Measurements from ENCODE around the gene CAPS.
"Not testable (repeated sequence)": the region's sequence is repeated elsewhere in the genome, so short reads cannot be mapped to it uniquely, and the experiment has no call there.

Gene CAPS

GRCh38 chr19:5961969-5962945, 48.2 kb downstream of the CAPS start:
- peaks cover 17% of the 10 kb centered on the region for H3K4me1 ChIP-seq (ENCODE audit: control insufficient read depth, low read depth, low read length)
- no peak overlapping the region for H2BK5ac ChIP-seq (ENCODE audit: low read length)
- no peak overlapping the region for H2BK120ac ChIP-seq (ENCODE audit: low read depth, low read length)
- H3K18ac ChIP-seq (ENCODE audit: low read length) = no peak overlapping the region
- no peak overlapping the region for H3K9ac ChIP-seq (ENCODE audit: low read length)
- no peak overlapping the region for H4K5ac ChIP-seq (ENCODE audit: low read length)
- H2BK15ac ChIP-seq (replicated peaks; ENCODE audit: low read depth) = no peak overlapping the region
- WGBS (ENCODE audit: extremely low coverage, insufficient coverage, low lambda C conversion rate) = no CpG with 5 or more reads among the region's 29 CpGs
- H2AK5ac ChIP-seq (ENCODE audit: low read length) = no peak overlapping the region
- H3K4ac ChIP-seq (ENCODE audit: low read depth, low read length) = no peak overlapping the region
- DNase-seq = no peak
- H3K27ac ChIP-seq (ENCODE audit: low read depth, low read length) = no peak overlapping the region
- peak overlapping the region; percentile 4 for H3K23ac ChIP-seq (ENCODE audit: low read length)
- peak overlapping the region; percentile 10 for H3K56ac ChIP-seq (ENCODE audit: low read length)
- no peak overlapping the region for H4K8ac ChIP-seq (ENCODE audit: low read depth, low read length)
- H3K4me2 ChIP-seq (ENCODE audit: low read length) = no peak overlapping the region
- H3K27me3 ChIP-seq (ENCODE audit: insufficient read depth, low read length, poor library complexity) = no peaks in the 10 kb centered on the region
- H3K79me2 ChIP-seq (ENCODE audit: control insufficient read depth, insufficient read depth, low read length) = peaks cover 89% of the 10 kb centered on the region
- no peaks in the 10 kb centered on the region for H3K36me3 ChIP-seq (ENCODE audit: control insufficient read depth, insufficient read depth, low read length)
- no peak overlapping the region for H3K4me3 ChIP-seq (ENCODE audit: low read length)
- H3K79me1 ChIP-seq (ENCODE audit: low read length) = peaks cover 61% of the 10 kb centered on the region

- H3K18ac ChIP-seq (ENCODE audit: low read length); H3K27me3 ChIP-seq (ENCODE audit: insufficient read depth, low read length, poor library complexity); H3K4me3 ChIP-seq (ENCODE audit: low read length); H2BK5ac ChIP-seq (ENCODE audit: low read length); H3K9ac ChIP-seq (ENCODE audit: low read length); H3K27ac ChIP-seq (ENCODE audit: low read depth, low read length); H2AK5ac ChIP-seq (ENCODE audit: low read length); H3K56ac ChIP-seq (ENCODE audit: low read length); DNase-seq; H2BK120ac ChIP-seq (ENCODE audit: low read depth, low read length); H4K5ac ChIP-seq (ENCODE audit: low read length); H3K23ac ChIP-seq (ENCODE audit: low read length); H3K4me2 ChIP-seq (ENCODE audit: low read length); H4K8ac ChIP-seq (ENCODE audit: low read depth, low read length); H3K4ac ChIP-seq (ENCODE audit: low read depth, low read length); H2BK15ac ChIP-seq (replicated peaks; ENCODE audit: low read depth); H3K36me3 ChIP-seq (ENCODE audit: control insufficient read depth, insufficient read depth, low read length): not testable (repeated sequence)
- Histone ChIP-seq H3K4me1 (ENCODE audit: control insufficient read depth, low read depth, low read length) (peaks cover 17% of the 10 kb centered on the region), H3K79me2 (ENCODE audit: control insufficient read depth, insufficient read depth, low read length) (peaks cover 87% of the 10 kb centered on the region), H3K79me1 (ENCODE audit: low read length) (peaks cover 65% of the 10 kb centered on the region)
- no CpG with 5 or more reads among the region's 6 CpGs for WGBS (ENCODE audit: extremely low coverage, insufficient coverage, low lambda C conversion rate)
Measured at GRCh38 chr19:5963259-5963658, 49.2 kb downstream of the CAPS start.

- Histone ChIP-seq H2BK15ac (replicated peaks; ENCODE audit: low read depth) (no peak overlapping the region), H3K4ac (ENCODE audit: low read depth, low read length) (no peak overlapping the region), H3K56ac (ENCODE audit: low read length) (no peak overlapping the region), H3K79me1 (ENCODE audit: low read length) (peaks cover 65% of the 10 kb centered on the region), H3K4me1 (ENCODE audit: control insufficient read depth, low read depth, low read length) (peaks cover 19% of the 10 kb centered on the region), H4K8ac (ENCODE audit: low read depth, low read length) (no peak overlapping the region), H3K27ac (ENCODE audit: low read depth, low read length) (no peak overlapping the region), H3K9ac (ENCODE audit: low read length) (no peak overlapping the region), H3K4me3 (ENCODE audit: low read length) (no peak overlapping the region), H2BK120ac (ENCODE audit: low read depth, low read length) (no peak overlapping the region), H2BK5ac (ENCODE audit: low read length) (no peak overlapping the region), H2AK5ac (ENCODE audit: low read length) (no peak overlapping the region), H3K4me2 (ENCODE audit: low read length) (no peak overlapping the region), H3K23ac (ENCODE audit: low read length) (peak overlapping the region; percentile 16), H3K27me3 (ENCODE audit: insufficient read depth, low read length, poor library complexity) (no peaks in the 10 kb centered on the region), H4K5ac (ENCODE audit: low read length) (no peak overlapping the region), H3K36me3 (ENCODE audit: control insufficient read depth, insufficient read depth, low read length) (no peaks in the 10 kb centered on the region), H3K79me2 (ENCODE audit: control insufficient read depth, insufficient read depth, low read length) (peaks cover 88% of the 10 kb centered on the region), H3K18ac (ENCODE audit: low read length) (no peak overlapping the region)
- DNase-seq = no peak
- WGBS (ENCODE audit: extremely low coverage, insufficient coverage, low lambda C conversion rate) = no CpG with 5 or more reads among the region's 7 CpGs
Measured at GRCh38 chr19:5963855-5964254, 49.8 kb downstream of the CAPS start.

GRCh38 chr19:5964816-5965565, 50.9 kb downstream of the CAPS start:
- H3K27ac ChIP-seq (ENCODE audit: low read depth, low read length) = no peak overlapping the region
- H4K5ac ChIP-seq (ENCODE audit: low read length) = no peak overlapping the region
- no CpG with 5 or more reads among the region's 5 CpGs for WGBS (ENCODE audit: extremely low coverage, insufficient coverage, low lambda C conversion rate)
- H2AK5ac ChIP-seq (ENCODE audit: low read length) = no peak overlapping the region
- no peak overlapping the region for H3K56ac ChIP-seq (ENCODE audit: low read length)
- no peak overlapping the region for H3K23ac ChIP-seq (ENCODE audit: low read length)
- H3K79me2 ChIP-seq (ENCODE audit: control insufficient read depth, insufficient read depth, low read length) = peaks cover 87% of the 10 kb centered on the region
- H3K4me2 ChIP-seq (ENCODE audit: low read length) = no peak overlapping the region
- no peak overlapping the region for H3K9ac ChIP-seq (ENCODE audit: low read length)
- no peak overlapping the region for H3K4me3 ChIP-seq (ENCODE audit: low read length)
- H2BK5ac ChIP-seq (ENCODE audit: low read length) = no peak overlapping the region
- no peak overlapping the region for H3K4ac ChIP-seq (ENCODE audit: low read depth, low read length)
- DNase-seq = no peak
- H4K8ac ChIP-seq (ENCODE audit: low read depth, low read length) = no peak overlapping the region
- H3K4me1 ChIP-seq (ENCODE audit: control insufficient read depth, low read depth, low read length) = peaks cover 16% of the 10 kb centered on the region
- H3K27me3 ChIP-seq (ENCODE audit: insufficient read depth, low read length, poor library complexity) = no peaks in the 10 kb centered on the region
- H3K18ac ChIP-seq (ENCODE audit: low read length) = no peak overlapping the region
- H3K36me3 ChIP-seq (ENCODE audit: control insufficient read depth, insufficient read depth, low read length) = no peaks in the 10 kb centered on the region
- no peak overlapping the region for H2BK15ac ChIP-seq (replicated peaks; ENCODE audit: low read depth)
- H3K79me1 ChIP-seq (ENCODE audit: low read length) = peaks cover 54% of the 10 kb centered on the region
- H2BK120ac ChIP-seq (ENCODE audit: low read depth, low read length) = no peak overlapping the region

Data from mesendoderm (in vitro differentiated cells).